Esophagus muscularis mucosa (tissue), 3 donors: Measurements from ENCODE around the gene BLID.

Experiments used
- EP300 ChIP-seq: sonication (generic); formaldehyde crosslinking; IDR thresholded peaks from one replicate; pipeline ENCODE4 v1.6.1; 2017; ENCODE audit warnings: antibody characterized with exemption
- TF ChIP-seq, protein P1 (sequence below), 3 experiments: fragments of 200-600 bp in 2 of 3; fragments of 450-650 bp in 1 of 3; sonication (generic) in 2 of 3; IDR thresholded peaks; one replicate each; pipeline ENCODE4 v1.5.1; 2017 to 2019; ENCODE audit warnings: antibody characterized with exemption in 3 of 3, mild to moderate bottlenecking in 2 of 3, moderate library complexity in 1 of 3

DNA sequence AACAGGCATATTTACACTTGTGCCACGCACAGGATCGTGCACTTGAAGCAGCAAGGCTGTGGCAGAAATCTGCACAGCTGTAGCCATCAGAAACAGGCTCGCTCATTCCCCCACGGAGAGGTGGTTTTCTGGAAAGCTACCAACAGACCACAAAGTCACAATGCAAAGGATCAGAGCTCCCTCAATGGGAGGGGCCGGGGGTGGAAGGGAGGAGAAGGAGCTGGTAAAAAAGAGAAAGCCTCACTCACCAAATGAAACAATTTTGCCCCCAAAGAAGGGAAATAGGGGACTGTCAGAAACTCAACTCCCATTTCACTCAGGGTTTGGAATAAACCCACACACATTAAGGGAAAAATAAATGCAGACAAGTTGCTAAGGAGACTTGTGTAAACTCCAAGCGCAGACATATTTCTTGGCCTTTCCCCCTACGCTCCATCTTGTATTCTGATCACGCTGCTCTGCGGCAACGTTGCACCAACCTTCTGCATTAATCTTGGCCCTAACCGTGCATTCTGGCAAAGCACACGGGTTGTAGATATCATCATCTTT lies 43.2 kb upstream of the BLID start:
- TF ChIP-seq, protein P1, sequence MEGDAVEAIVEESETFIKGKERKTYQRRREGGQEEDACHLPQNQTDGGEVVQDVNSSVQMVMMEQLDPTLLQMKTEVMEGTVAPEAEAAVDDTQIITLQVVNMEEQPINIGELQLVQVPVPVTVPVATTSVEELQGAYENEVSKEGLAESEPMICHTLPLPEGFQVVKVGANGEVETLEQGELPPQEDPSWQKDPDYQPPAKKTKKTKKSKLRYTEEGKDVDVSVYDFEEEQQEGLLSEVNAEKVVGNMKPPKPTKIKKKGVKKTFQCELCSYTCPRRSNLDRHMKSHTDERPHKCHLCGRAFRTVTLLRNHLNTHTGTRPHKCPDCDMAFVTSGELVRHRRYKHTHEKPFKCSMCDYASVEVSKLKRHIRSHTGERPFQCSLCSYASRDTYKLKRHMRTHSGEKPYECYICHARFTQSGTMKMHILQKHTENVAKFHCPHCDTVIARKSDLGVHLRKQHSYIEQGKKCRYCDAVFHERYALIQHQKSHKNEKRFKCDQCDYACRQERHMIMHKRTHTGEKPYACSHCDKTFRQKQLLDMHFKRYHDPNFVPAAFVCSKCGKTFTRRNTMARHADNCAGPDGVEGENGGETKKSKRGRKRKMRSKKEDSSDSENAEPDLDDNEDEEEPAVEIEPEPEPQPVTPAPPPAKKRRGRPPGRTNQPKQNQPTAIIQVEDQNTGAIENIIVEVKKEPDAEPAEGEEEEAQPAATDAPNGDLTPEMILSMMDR (IDR thresholded peaks at IDR 0.05), result no peak
- no peak for TF ChIP-seq EP300
